ENCODE measurements around the gene KBTBD13.
A peak's percentile ranks its signal among the peaks of the same experiment; 100 is the strongest.
"Not testable (repeated sequence)": the region's sequence is repeated elsewhere in the genome, so short reads cannot be mapped to it uniquely, and the experiment has no call there.

Gene KBTBD13

GRCh38 chr15:65096481-65097385, 20.2 kb downstream of the KBTBD13 start:
- H3K27me3 Mint-ChIP-seq (ENCODE audit: low read depth, poor library complexity): peaks cover 3% of the 10 kb centered on the region
- peaks cover 18% of the 10 kb centered on the region for H3K4me1 Mint-ChIP-seq
- H3K9me3 Mint-ChIP-seq: no peaks in the 10 kb centered on the region
- peaks cover 33% of the 10 kb centered on the region for H3K36me3 Mint-ChIP-seq (ENCODE audit: low read depth)
- DNase-seq: no peak
- no peak overlapping the region for H3K4me3 Mint-ChIP-seq
- H3K27ac Mint-ChIP-seq: peak overlapping the region; percentile 13
- no peak for TF ChIP-seq CTCF (IDR thresholded peaks at IDR 0.05)

- no peak for DNase-seq
- no peak for TF ChIP-seq CTCF (IDR thresholded peaks at IDR 0.05)
- peaks cover 3% of the 10 kb centered on the region for H3K27me3 Mint-ChIP-seq (ENCODE audit: low read depth, poor library complexity)
- no peak overlapping the region for H3K4me3 Mint-ChIP-seq
- no peak overlapping the region for H3K27ac Mint-ChIP-seq
- no peaks in the 10 kb centered on the region for H3K9me3 Mint-ChIP-seq
- H3K4me1 Mint-ChIP-seq: peaks cover 9% of the 10 kb centered on the region
- peaks cover 34% of the 10 kb centered on the region for H3K36me3 Mint-ChIP-seq (ENCODE audit: low read depth)
Measured at GRCh38 chr15:65097651-65098263, 21.2 kb downstream of the KBTBD13 start.

GRCh38 chr15:65099336-65099735, 22.8 kb downstream of the KBTBD13 start:
- no peaks in the 10 kb centered on the region for H3K9me3 Mint-ChIP-seq
- no peak for TF ChIP-seq CTCF (IDR thresholded peaks at IDR 0.05)
- H3K36me3 Mint-ChIP-seq (ENCODE audit: low read depth): peaks cover 38% of the 10 kb centered on the region
- no peak overlapping the region for H3K27ac Mint-ChIP-seq
- DNase-seq: no peak
- H3K4me1 Mint-ChIP-seq: peaks cover 6% of the 10 kb centered on the region
- no peak overlapping the region for H3K4me3 Mint-ChIP-seq
- peaks cover 3% of the 10 kb centered on the region for H3K27me3 Mint-ChIP-seq (ENCODE audit: low read depth, poor library complexity)

DNA sequence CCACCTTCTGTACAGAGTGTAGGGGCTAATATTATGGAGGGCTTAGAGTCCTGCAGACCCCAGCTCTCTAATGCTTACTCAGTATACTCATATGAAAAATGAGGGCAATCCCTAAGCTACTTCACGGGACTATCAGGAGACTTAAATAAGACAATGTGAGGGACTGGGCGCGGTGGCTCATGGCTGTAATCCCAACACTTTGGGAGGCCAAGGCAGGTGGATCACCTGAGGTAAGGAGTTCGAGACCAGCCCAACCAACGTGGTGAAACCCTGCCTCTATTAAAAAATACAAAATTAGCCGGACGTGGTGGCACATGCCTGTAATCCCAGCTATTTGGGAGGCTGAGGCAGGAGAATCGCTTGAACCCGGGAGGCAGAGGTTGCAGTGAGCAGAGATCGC, 23.3 kb downstream of the KBTBD13 start:
- not testable (repeated sequence) for H3K27me3 Mint-ChIP-seq (ENCODE audit: low read depth, poor library complexity); DNase-seq; H3K4me3 Mint-ChIP-seq; H3K4me1 Mint-ChIP-seq; H3K27ac Mint-ChIP-seq; H3K9me3 Mint-ChIP-seq
- H3K36me3 Mint-ChIP-seq (ENCODE audit: low read depth): peaks cover 38% of the 10 kb centered on the region

DNA sequence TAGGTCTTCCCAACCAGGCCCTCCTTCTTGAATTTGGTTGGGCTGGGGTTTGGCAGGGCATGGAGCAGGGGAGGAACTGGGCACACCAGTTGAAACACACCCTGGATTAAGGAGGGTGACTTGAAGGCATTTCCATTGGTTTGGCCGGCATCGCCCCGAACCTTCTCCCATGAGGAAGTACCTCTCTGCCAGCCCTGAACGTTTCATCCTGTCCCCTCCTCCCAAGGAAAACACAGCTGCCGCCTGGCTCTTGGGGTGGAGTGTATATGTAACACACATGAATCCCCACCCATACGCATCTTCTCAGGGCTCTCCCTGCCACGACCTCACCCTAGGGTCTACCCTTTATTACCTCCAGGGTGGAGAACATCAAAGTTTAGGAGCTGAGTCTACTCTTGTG, 23.9 kb downstream of the KBTBD13 start:
- no peaks in the 10 kb centered on the region for H3K9me3 Mint-ChIP-seq
- peaks cover 3% of the 10 kb centered on the region for H3K27me3 Mint-ChIP-seq (ENCODE audit: low read depth, poor library complexity)
- DNase-seq: no peak
- no peak for TF ChIP-seq CTCF (IDR thresholded peaks at IDR 0.05)
- peaks cover 42% of the 10 kb centered on the region for H3K36me3 Mint-ChIP-seq (ENCODE audit: low read depth)
- peaks cover 6% of the 10 kb centered on the region for H3K4me1 Mint-ChIP-seq
- no peak overlapping the region for H3K27ac Mint-ChIP-seq
- H3K4me3 Mint-ChIP-seq: no peak overlapping the region

DNA sequence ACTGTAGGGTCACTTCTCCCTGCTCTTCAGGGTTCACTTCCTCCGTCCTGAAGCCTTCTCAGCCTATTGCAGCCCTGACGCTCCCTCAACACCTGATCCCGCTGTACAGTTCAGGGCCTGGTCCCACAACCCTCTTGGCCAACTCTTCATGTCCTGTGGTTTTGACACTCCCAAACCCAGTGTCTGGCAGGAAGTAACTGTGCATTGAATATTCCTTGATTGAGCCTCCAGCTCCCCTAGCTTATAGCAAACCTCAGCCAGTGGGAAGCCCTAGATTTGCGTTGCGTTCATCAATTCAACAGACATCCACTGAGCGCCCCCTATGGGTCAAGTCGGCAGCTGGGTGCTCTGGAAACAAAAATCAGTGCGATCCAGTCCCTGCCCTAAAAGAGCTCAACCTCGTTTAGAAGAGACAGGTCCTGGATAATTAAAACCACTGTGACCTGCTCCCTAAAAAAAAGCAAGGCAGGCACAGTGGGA, 24.9 kb downstream of the KBTBD13 start:
- TF ChIP-seq CTCF (IDR thresholded peaks at IDR 0.05): peak; percentile 78
- DNase-seq: peak; percentile 85
- Mint-ChIP-seq H3K27me3 (ENCODE audit: low read depth, poor library complexity) (peaks cover 3% of the 10 kb centered on the region), H3K4me1 (peaks cover 6% of the 10 kb centered on the region), H3K36me3 (ENCODE audit: low read depth) (peaks cover 51% of the 10 kb centered on the region), H3K27ac (peak overlapping the region; percentile 67), H3K4me3 (no peak overlapping the region), H3K9me3 (no peaks in the 10 kb centered on the region)

Data from nephron progenitor cell (in vitro differentiated cells).